GM19395 (cell line): ENCODE data around the gene RNF213.

Source experiments
- ATAC-seq: cut with Tn5 transposase; IDR thresholded peaks from one replicate; pipeline ENCODE4 v1.9.1; 2021; ENCODE audit warnings: mild to moderate bottlenecking, moderate library complexity; ENCODE audit not compliant: unreplicated experiment

Gene RNF213

DNA sequence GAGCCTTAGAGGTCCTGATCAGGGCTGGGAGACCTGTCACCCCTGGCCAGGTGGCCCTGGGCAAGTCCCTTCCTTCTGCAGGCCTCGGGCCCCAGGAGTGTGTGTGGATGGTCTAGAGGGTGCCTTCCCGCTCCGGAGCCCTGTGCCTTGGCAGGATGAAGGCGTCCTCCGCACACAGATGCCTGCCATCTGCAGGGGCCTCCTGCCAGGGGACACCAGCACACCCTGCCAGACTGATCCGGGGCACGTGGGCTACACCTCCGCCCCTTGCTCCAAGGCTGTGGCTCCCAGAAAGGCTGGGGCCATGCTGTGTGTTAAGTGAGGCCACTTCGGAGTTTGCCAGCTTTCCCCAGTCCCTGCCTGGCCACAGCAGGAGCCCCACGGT, 185.1 kb downstream of the RNF213 start:
- ATAC-seq, result no peak

DNA sequence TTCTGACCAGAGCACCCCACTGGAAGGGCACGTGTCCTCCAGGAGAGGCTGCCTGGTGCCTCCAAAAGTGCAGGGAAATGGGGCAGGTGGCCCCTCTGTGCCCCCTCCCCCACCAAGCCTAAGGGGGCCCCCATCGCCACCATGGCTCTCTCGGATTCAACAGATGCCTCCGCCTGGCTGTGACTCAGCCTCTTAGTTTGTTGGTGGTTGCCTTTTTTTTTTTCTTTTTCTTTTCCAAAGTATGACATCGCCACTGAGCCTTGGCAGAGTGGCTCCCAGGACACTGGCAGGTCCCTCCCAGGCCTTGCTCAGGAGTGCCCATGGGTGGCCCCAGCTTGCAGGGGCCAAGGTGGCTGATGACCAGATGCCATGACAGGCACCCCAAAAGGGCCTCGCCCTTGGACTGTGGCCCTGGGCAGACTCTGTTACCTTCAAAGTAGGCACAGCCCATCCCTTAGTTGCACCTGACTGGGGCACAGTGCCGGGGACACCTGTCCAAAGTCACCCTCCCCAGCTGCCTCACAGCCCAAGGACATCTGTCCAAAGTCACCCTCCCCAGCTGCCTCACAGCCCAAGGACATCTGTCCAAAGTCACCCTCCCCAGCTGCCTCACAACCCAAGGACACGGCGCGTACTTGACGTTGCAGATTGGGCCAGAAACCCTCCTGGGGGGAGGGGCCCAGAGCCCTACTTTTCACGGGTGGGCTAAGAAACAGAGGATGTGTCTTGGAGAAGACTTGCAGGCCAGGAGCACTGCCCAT, 186.2 kb downstream of the RNF213 start:
- no peak for ATAC-seq

DNA sequence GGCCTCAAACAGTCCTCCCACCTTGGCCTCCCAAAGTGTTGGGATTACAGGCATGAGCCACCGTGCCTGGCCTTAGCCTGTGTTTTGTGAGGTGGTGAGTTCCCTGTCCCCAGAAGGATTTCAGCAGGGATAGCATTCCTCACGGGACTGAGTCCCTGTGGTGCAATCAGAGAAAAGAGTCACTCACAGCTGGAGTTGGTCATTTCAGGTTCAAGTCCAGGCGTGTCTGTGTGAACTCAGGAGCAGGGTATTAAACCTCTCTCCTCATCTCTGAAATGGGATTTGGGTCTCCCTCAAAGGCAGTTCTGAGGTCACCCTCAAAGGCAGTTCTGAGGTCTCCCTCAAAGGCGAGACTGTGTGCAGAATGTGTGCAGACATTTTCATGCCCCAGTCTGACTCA, 187.1 kb downstream of the RNF213 start:
- no peak for ATAC-seq
